HUES64 (cell line): ENCODE results near the gene SYNJ2.

Experiments used
- H3K27ac ChIP-seq: 2 replicates; pipeline ENCODE4 v1.7.0; 2013; ENCODE audit warnings: low read depth, low read length, inconsistent platforms
- H3K27me3 ChIP-seq: 2 replicates; pipeline ENCODE4 v1.6.1; 2013; ENCODE audit warnings: mild to moderate bottlenecking, low read length; ENCODE audit not compliant: insufficient read depth
- H3K36me3 ChIP-seq: 2 replicates; pipeline ENCODE4 v1.6.1; 2013; ENCODE audit warnings: mild to moderate bottlenecking, low read length; ENCODE audit not compliant: insufficient read depth
- H3K4me1 ChIP-seq: 2 replicates; pipeline ENCODE4 v1.6.1; 2013; ENCODE audit warnings: mild to moderate bottlenecking, low read length, moderate library complexity; ENCODE audit not compliant: insufficient read depth
- H3K4me3 ChIP-seq: 2 replicates; pipeline ENCODE4 v1.5.1; 2013; ENCODE audit warnings: mild to moderate bottlenecking, low read length, moderate library complexity
- H3K9ac ChIP-seq: 2 replicates; pipeline ENCODE4 v1.6.1; 2013; ENCODE audit warnings: mild to moderate bottlenecking, low read depth, low read length
- H3K9me3 ChIP-seq: 2 replicates; pipeline ENCODE4 v1.6.1; 2013; ENCODE audit warnings: low read depth, low read length; ENCODE audit not compliant: insufficient read depth
- WGBS: fragments of 150-250, 120-280 bp; methylation state at CpG from one replicate; pipeline ENCODE4 v1.1.7; 2013; ENCODE audit warnings: missing lambda C conversion rate; 5-methylcytosine and 5-hydroxymethylcytosine counted together

The SYNJ2 gene

DNA sequence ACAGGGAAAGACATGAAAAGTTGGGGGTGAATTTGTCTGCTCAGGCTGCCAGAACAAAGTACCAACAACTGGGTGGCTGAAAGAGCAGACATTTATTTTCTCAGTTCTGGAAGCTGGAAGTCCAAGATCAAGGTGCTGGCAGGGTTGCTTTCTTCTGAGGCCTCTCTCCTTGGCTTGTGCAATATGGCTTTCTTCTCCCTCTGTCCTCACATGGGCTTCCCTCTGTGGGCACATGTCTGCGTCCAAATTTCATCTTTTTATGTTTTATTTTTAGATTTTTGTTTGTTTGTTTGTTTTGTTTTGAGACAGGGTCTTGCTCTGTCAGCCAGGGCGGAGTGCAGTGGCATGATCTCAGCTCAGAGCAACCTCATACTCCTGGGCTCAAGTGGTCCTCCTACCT, 6.2 kb upstream of the SYNJ2 start:
- no peaks in the 10 kb centered on the region for H3K36me3 ChIP-seq
- no peak overlapping the region for H3K27ac ChIP-seq
- no peak overlapping the region for H3K4me3 ChIP-seq
- 100% methylated on average over 2 of the region's 2 CpGs for WGBS
- H3K9me3 ChIP-seq: no peaks in the 10 kb centered on the region
- H3K9ac ChIP-seq: no peak overlapping the region
- no peaks in the 10 kb centered on the region; the same call in 1 of the 2 replicates for H3K4me1 ChIP-seq
- peaks cover 8% of the 10 kb centered on the region for H3K27me3 ChIP-seq

DNA sequence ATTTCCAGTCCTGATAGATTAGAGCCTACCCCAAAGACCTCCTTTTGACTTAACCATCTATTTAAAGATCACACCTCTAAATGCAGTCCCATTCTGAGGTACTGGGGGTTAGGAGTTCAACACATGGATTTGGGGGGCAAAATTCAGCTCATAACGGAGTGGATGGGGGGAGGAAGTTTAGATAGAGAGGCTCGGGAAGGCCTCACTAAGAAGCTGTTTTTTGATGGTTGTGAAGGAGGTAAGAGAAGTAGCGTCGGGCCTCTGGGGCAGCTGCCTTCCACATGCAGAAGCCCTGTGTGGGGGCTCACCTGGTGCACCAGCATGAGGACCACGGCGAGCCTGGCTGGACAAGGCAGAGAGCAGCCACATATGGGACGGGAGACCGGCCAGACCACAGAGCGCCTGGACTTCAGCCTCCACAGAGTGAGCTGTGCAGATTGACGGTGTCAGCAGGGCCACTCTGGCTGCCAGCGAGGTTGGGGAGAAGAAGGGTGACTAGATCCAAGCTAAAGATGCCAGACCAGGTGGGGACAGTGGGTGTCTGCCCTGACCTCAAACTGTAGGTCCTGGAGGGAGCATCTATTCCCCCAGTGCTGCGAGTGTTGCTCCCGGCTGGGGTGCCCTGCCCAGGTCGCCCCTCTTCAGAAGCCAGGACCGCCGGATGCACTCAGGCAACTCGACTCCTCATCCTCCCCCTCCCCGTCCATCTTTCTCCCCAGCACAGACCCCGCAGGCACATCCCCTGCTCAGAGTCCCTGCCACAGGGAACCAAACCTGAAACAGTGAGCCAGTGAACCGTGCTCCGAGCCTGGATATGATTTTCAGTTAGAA, 5.1 kb upstream of the SYNJ2 start:
- Histone ChIP-seq H3K9me3 (no peaks in the 10 kb centered on the region), H3K27me3 (peaks cover 17% of the 10 kb centered on the region), H3K4me1 (no peaks in the 10 kb centered on the region; the same call in 1 of the 2 replicates), H3K4me3 (no peak overlapping the region), H3K9ac (no peak overlapping the region), H3K27ac (no peak overlapping the region), H3K36me3 (no peaks in the 10 kb centered on the region)
- 91% methylated on average over 21 of the region's 21 CpGs for WGBS

DNA sequence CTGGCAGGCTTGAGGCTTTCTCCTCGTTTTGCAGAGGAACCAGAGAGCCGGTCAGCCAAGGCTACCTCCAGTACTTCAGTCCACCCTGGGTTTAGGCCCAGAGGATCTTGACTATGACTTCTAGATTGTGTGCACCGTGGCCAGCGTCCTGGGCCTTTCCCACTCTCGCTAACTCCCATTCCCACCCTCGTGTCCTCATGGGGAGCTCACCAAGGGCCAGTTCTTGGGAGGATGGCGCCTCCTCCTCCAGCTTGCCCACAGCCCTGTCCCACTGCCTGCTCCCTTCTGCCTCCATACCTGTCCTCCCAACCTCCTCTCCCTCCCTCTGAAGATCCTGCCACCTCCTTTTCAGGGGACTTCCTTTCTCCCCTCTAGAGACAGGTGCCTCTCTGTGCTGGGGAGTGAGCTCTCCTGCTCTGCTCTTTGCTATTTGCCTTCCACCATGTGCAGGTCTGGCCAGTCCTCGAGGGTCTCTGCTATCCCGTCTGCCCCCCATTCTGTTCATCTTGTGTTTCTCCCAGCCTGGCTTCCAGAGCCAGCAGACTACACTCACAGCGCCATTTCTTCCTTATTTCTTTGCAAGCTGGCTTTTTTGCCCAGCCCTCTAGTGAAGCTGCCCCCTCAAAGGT, 4.4 kb upstream of the SYNJ2 start:
- H3K4me1 ChIP-seq: no peaks in the 10 kb centered on the region; the same call in 1 of the 2 replicates
- no peak overlapping the region for H3K4me3 ChIP-seq
- no peak overlapping the region for H3K9ac ChIP-seq
- no peaks in the 10 kb centered on the region for H3K36me3 ChIP-seq
- H3K27me3 ChIP-seq: peaks cover 18% of the 10 kb centered on the region
- WGBS: 92% methylated on average over 10 of the region's 10 CpGs
- H3K9me3 ChIP-seq: no peaks in the 10 kb centered on the region
- H3K27ac ChIP-seq: no peak overlapping the region

DNA sequence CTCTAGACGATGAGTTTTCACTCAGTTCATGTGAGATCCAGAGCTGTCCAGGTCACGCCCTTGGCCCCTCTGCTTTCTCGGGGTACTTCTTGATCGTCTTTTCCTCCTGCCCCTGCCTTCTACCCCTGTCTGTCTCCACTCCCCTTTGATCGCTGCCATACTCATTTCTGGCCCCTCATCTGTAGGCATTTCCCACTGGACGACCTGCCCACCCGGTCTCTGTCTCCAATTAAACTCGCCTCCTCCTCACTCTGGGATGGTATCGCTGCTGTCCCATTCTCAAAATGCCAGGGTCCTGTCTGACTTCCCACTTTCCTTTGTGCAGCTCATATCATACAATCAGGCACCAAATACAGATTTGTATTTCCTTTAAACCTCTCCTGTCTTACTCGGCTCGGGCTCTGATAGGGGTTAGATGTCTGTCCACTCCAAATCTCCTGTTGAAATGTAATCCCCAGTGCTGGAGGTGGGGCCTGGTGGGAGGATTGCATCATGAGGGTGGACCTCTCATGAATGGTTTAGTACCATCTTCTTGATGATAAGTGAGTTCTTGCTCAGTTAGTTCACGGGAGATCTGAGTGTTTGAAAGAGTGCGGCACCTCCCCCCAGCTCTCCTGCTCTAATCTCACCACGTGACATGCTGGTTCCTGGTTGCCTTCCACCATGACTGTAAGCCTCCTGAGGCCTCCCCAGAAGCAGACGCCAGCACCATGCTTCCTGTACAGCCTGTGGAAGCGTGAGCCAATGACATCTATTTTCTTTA, 3.5 kb upstream of the SYNJ2 start:
- Histone ChIP-seq H3K27ac (no peak overlapping the region), H3K9ac (no peak overlapping the region)
- WGBS: 90% methylated on average over 16 of the region's 16 CpGs

DNA sequence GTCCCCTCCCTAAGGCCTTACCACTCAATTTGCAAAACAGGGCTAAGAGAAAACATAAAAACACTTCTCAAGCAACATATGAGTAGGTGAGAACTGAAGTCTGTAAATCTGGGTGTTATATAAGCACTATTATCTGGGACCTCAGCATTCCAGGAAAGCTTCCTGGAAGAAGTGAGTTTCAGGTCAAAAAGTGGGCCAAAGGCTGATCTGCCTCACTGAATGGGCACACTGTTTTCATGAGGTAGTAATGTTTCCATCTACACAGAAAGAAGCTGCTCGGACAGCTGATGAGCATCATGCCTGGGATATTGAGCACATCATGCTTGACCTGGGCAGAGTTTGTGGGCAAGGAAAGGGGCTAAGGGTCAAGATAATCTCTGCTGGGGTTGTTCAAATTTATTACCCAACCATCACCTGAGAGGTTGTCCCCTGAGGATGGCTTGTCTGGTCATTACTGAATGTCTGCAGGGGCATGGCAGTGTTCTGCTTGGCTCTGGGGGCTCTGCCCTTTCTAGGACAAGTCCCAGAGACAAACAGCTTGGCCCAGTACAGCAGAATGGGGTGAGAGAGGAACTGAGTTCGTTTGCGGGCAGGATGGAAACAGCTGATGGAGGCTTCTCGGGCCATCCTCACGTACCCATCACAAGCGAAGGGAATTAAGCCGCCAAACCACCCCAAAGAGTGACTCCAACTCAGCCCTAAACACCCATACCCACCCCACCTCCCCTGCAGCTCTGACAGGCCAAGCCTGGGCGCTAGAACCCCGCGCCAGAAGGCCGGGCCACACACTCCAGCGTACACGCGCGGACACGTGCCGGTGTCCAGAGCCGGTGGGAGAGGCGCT, 1.2 kb upstream of the SYNJ2 start:
- Histone ChIP-seq H3K9ac (peak overlapping the region; percentile 88; the same call in 1 of the 2 replicates), H3K4me1 (peaks cover 19% of the 10 kb centered on the region), H3K9me3 (no peaks in the 10 kb centered on the region), H3K27ac (peak overlapping the region; percentile 54; the same call in 1 of the 2 replicates), H3K27me3 (peaks cover 24% of the 10 kb centered on the region), H3K4me3 (peak overlapping the region; percentile 70), H3K36me3 (no peaks in the 10 kb centered on the region)
- 89% methylated on average over 19 of the region's 19 CpGs for WGBS

More for the DNA sequence above, 3.5 kb upstream of the SYNJ2 start:
- Histone ChIP-seq H3K9me3 (no peaks in the 10 kb centered on the region), H3K4me3 (no peak overlapping the region), H3K4me1 (peaks cover 9% of the 10 kb centered on the region), H3K27me3 (peaks cover 24% of the 10 kb centered on the region), H3K36me3 (no peaks in the 10 kb centered on the region)

DNA sequence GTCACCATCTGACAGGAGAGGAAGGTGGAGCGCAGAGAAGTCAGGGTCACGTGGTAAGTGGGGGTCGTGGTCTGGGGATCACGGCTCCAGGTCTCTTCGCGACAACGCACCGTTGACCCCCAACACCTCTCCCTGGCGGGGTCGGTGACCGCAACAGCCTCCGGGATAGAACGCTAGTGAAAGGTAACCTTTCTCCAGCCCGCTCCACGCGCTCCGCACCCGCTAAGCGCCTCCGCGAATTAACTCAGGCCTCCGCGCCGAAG, 600 bp upstream of the SYNJ2 start:
- Histone ChIP-seq H3K4me3 (peak overlapping the region; percentile 70), H3K36me3 (no peaks in the 10 kb centered on the region), H3K27ac (peak overlapping the region; percentile 54; the same call in 1 of the 2 replicates), H3K4me1 (peaks cover 25% of the 10 kb centered on the region), H3K9me3 (no peaks in the 10 kb centered on the region), H3K9ac (peak overlapping the region; percentile 88), H3K27me3 (peaks cover 24% of the 10 kb centered on the region)
- 27% methylated on average over 24 of the region's 24 CpGs for WGBS

DNA sequence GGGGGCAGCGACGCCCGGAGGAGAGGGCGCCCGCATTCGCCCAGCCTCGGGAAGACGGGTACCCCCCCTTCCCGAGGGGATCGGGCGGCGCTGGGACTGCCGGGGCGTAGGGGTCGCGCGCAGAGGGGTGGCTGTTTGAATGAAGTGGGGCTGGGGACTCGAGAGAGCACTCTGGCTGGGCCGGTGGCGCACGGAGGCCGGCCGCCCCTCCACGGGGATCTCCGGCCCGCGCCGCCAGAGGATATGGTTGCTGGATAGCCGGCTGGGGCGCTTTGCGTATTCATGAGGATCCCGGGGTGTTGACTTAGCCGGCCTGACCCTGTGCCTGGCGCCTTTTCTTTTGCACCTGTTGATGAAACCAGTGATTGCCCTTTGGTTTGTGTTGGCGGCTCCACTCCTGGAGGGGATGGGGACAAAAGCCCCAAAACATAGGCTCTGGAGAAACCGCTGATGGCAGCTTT, 469 bp downstream of the SYNJ2 start:
- Histone ChIP-seq H3K4me3 (peak overlapping the region; percentile 70), H3K27ac (peak overlapping the region; percentile 84), H3K36me3 (no peaks in the 10 kb centered on the region), H3K9ac (peak overlapping the region; percentile 88), H3K9me3 (no peaks in the 10 kb centered on the region), H3K27me3 (peaks cover 24% of the 10 kb centered on the region), H3K4me1 (peaks cover 26% of the 10 kb centered on the region)
- WGBS: 2% methylated on average over 36 of the region's 36 CpGs

DNA sequence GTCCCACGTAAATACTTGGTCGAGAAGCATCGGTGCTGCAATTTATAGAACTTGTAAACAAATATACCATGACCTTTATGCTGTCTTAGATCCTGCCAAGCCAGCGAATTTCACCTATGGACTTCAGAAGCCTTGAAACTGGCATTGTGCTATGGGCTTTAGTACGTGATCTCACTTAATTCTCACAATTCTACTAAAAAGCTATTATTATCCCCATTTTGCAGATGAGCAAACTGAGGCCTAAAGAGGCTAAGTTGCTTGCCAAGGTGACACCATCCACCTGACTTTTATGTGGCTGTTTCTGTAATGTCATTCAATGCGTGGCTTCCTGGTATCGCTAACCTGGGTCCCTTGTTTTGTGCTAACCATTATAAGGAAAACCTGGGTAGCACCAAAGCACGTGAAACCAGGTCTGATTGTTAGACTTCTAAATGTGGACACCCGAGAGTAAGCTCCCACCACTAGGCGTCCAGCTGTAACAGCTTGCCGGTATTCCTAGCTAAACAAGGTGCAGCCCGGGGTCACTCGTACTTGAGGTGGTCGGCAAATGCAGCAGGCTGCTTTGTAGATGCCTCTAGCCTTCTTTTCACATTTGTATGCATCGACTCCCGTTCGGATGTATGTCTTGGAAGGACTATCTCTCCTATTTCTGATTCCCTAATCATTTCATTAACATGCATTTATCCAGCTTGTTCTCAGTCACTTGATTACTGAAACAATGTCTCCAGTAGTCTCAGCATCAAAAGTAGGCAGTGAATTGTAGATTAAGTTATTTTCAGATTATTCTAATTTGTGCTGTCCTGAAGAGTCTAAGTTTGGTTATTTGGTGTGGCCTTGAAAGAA, 1.1 kb downstream of the SYNJ2 start:
- H3K36me3 ChIP-seq: no peaks in the 10 kb centered on the region
- peak overlapping the region; percentile 70 for H3K4me3 ChIP-seq
- peak overlapping the region; percentile 88 for H3K9ac ChIP-seq
- no peaks in the 10 kb centered on the region for H3K9me3 ChIP-seq
- peak overlapping the region; percentile 84 for H3K27ac ChIP-seq
- 61% methylated on average over 17 of the region's 17 CpGs for WGBS
- H3K4me1 ChIP-seq: peaks cover 28% of the 10 kb centered on the region
- peaks cover 24% of the 10 kb centered on the region for H3K27me3 ChIP-seq

DNA sequence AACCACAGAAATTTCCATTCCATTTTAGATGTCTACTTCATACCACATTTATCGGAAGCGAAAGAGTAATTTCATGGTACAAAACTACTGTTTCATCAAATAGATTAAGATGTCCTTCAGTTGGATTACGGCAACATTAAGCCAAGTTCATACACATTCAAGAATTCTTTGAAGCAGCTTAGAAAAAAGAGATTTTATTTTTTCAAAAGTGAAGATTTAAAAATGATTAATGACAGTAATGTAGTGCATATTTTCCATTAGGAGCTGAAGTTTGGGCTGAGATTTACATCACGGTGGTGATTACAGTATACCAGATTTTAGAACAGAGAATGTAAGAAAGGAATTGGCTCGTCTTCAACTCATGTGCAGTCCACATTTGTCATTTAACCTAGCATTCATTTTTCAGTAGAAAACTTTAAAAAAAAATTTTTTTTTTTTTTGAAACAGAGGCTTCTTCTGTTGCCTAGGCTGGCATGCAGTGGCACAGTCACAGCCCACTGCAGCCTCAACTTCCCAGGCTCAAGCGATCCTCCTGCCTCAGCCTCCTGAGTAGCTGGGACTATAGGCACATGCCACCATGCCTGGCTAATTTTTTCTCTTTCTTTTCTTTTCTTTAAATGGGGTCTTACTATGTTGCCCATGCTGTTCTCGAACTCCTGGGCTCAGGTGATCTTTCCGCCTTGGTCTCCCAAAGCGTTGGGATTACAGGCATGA, 1.9 kb downstream of the SYNJ2 start:
- Histone ChIP-seq H3K4me3 (no peak overlapping the region), H3K27me3 (peaks cover 24% of the 10 kb centered on the region), H3K4me1 (peaks cover 29% of the 10 kb centered on the region), H3K27ac (no peak overlapping the region), H3K9me3 (no peaks in the 10 kb centered on the region), H3K9ac (no peak overlapping the region), H3K36me3 (no peaks in the 10 kb centered on the region)
- WGBS: 95% methylated on average over 9 of the region's 9 CpGs
